Rectal smooth muscle tissue (tissue), 1 donor: ENCODE measurements around the gene SNRPD3.

ENCODE experiments used
- H3K27ac ChIP-seq: one replicate; pipeline ENCODE4 v1.7.0; 2013; ENCODE audit warnings: low read depth, low read length, inconsistent platforms
- H3K27me3 ChIP-seq: one replicate; pipeline ENCODE4 v1.7.0; 2013; ENCODE audit warnings: low read length; ENCODE audit not compliant: control insufficient read depth, insufficient read depth
- H3K36me3 ChIP-seq: one replicate; pipeline ENCODE4 v1.7.0; 2013; ENCODE audit warnings: low read length; ENCODE audit not compliant: control insufficient read depth, insufficient read depth
- H3K4me1 ChIP-seq: one replicate; pipeline ENCODE4 v1.7.0; 2013; ENCODE audit warnings: low read length; ENCODE audit not compliant: control insufficient read depth, insufficient read depth
- H3K4me3 ChIP-seq: one replicate; pipeline ENCODE4 v1.7.0; 2013; ENCODE audit warnings: low read length
- H3K9ac ChIP-seq: one replicate; pipeline ENCODE4 v1.7.0; 2013; ENCODE audit warnings: low read length

The SNRPD3 gene

DNA sequence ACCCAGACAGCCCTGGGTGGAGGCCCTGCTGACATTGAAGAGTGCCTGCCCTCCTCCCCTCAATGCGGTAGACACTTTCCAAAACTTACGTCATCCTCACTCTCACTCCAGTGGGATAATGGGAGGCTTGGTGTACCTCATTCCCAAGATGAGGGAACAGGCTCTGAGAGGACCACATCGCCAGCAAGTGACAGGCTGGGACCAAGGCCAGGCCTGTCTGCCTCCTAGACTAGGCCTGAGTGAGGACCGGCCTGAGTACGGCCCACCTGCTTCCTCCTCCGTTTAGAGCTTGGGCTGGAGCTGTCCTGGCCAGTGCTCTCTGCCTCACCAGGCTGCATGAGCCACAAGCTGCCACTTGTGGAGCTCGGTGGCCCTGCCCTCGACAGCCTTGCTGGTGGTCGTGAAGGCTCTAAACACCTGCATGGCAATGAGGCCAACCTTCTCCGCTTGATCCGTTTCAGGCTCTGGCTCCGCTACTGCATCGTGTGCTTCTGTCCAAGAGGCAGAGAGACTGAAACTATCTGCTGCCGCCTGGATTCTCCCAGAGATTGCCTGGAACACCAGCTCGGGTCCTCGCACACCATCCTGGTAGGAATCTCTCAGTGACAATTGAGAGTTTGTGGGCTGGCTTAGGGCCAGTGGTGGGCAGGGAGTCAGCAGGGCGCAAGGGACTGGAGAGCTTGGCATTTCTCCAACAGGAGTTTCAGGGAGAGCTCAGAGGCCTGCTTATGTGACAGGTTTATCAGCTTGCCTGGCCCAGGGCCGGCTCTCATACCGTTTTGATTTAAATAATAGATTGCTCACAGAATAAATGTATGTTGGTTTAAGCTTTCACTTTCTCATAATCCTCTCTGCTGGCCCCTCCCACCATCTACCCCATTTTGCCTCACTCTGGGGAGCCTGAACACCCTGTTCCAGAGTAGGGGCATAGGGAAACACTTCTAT is 27.7 kb downstream of the SNRPD3 start:
- H3K9ac ChIP-seq, result no peak overlapping the region
- H3K4me3 ChIP-seq, result peak overlapping the region; percentile 30
- H3K27me3 ChIP-seq, result no peaks in the 10 kb centered on the region
- peaks cover 9% of the 10 kb centered on the region for H3K4me1 ChIP-seq
- H3K36me3 ChIP-seq, result peaks cover 7% of the 10 kb centered on the region
- peak overlapping the region; percentile 70 for H3K27ac ChIP-seq

DNA sequence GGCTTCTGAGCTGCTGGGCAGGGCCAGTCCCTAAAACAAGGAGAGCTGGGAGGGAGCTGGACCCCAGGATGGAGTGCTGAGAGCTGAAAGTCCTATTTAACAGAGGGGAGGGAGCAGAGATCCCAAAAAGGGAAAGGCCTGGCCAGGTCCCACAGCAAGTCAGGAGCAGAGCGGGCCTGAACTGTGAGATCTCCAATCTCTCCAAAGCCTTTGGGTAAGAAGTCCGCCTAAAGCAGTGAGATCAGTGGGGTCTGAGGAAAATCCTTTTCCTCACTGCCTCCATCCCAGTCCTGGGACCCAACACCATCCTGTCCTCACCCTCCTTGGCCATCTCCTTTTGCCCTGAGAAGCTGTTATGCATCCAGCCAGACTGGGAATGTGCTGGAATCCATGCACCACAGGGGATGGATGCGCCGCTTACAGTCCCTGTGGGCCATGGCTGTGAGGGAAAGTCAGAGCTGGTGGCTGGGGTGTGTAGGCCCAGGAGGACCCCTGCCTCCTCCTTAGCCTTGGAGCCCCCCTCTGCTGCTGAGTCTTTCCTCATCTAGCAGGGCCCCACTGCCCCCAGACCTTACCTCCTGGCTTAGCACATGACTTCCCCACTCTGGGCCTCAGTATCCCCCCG is 28.5 kb downstream of the SNRPD3 start:
- H3K27ac ChIP-seq, result peak overlapping the region; percentile 70
- no peak overlapping the region for H3K4me3 ChIP-seq
- peaks cover 9% of the 10 kb centered on the region for H3K4me1 ChIP-seq
- peaks cover 10% of the 10 kb centered on the region for H3K36me3 ChIP-seq
- no peak overlapping the region for H3K9ac ChIP-seq
- no peaks in the 10 kb centered on the region for H3K27me3 ChIP-seq

DNA sequence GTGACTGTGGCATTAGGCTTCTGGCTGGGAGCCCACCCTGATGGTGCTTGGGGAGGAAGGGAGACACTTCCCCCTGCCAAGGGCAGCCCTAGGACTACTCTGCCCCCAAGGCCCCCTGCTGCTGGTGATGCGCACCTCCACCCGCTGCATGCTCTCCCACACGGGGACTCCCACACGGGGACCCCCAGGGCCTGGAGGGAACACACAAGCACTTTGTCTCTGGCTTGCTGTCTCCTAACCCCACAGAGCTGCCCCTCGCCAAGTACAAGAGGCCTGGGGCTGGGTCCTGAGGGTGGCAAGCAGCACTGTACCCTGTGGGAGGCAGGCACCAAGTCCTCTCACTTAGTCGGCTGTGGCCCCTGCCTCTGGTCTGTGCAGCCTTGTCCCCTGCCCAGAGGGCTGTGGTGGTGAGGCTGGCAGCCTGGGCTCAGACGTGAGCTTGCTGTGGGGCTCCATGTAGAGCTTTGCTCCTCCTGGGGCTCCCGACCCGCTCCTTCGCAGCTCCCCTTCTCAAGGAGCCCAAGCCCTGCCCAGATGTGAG is 29.1 kb downstream of the SNRPD3 start:
- no peak overlapping the region for H3K4me3 ChIP-seq
- peak overlapping the region; percentile 70 for H3K27ac ChIP-seq
- no peaks in the 10 kb centered on the region for H3K27me3 ChIP-seq
- H3K4me1 ChIP-seq, result peaks cover 9% of the 10 kb centered on the region
- no peak overlapping the region for H3K9ac ChIP-seq
- H3K36me3 ChIP-seq, result peaks cover 10% of the 10 kb centered on the region

DNA sequence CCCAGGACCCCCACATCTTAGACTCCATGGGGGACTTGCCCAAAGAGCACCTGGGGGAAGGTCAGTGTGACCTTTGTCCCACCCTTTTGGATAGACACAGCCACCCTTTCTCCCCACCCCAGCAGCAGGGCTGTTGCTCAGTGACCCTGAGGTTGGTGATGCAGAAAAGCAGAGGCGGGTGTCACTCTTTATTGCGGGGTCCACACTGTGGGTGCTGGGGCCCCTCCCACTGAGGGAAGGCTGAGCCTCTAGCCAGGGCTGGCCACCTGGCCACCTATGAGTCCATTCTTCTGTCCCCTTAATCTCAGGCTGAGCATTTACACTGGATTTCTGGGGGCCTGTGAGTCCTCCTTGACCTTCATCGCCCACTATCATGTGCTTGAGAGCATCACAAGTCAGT is 29.7 kb downstream of the SNRPD3 start:
- Histone ChIP-seq H3K36me3 (peaks cover 10% of the 10 kb centered on the region), H3K4me1 (peaks cover 9% of the 10 kb centered on the region), H3K27me3 (no peaks in the 10 kb centered on the region), H3K27ac (no peak overlapping the region), H3K9ac (no peak overlapping the region), H3K4me3 (no peak overlapping the region)

DNA sequence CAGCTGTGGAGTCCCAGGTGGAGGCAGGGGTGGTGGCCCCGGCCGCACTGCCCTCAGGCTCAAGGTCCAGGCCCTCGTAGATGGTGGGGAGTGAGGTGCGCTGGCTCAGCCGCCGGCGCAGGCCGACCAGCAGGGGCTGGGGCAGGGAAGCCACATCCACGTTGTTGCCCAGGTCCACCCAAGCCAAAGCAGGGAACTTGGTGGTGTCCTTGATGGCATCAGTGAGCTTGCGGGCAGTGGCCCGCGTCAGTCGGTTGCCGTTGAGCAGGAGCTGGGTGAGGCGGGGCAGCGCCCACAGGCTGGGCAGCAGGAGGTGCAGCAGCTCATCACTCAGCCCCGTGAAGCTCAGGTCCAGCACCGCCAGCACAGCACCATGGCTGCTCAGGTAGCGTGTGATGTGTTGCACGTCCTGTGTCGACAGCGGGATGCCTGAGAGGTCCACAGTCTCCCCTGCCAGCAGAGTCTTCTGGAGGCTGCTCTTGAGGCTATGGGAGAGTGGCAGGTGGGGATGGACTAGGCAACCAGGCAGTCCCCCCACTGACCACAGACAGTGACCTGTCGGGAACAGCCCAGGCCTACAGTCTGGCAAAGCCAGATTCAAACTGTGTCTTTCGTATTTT is 30.2 kb downstream of the SNRPD3 start:
- H3K36me3 ChIP-seq, result peaks cover 10% of the 10 kb centered on the region
- H3K27me3 ChIP-seq, result no peaks in the 10 kb centered on the region
- no peak overlapping the region for H3K4me3 ChIP-seq
- no peak overlapping the region for H3K27ac ChIP-seq
- peaks cover 9% of the 10 kb centered on the region for H3K4me1 ChIP-seq
- no peak overlapping the region for H3K9ac ChIP-seq

DNA sequence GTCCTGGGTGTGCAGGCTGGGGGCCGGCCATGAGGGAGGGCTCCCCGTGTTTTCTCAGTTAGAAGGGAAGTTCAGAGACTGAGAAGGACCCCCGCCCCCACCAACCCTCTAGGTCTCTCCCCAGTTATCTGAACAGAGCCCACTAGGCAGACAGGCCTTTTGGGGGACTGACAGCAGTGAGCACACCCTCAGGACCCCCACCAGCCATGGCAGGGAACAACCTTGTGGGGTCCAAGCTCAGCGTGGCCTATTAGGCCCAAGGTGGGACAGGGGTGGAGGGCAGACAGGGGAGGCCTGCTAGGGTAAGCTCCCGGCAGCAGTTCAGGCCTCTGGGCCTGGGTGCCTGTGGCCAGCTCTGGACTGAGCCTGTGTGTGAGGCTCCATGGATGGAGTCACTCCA is 31.5 kb downstream of the SNRPD3 start:
- Histone ChIP-seq H3K9ac (no peak overlapping the region), H3K4me1 (peaks cover 9% of the 10 kb centered on the region), H3K4me3 (no peak overlapping the region), H3K27ac (no peak overlapping the region), H3K27me3 (no peaks in the 10 kb centered on the region), H3K36me3 (peaks cover 10% of the 10 kb centered on the region)

DNA sequence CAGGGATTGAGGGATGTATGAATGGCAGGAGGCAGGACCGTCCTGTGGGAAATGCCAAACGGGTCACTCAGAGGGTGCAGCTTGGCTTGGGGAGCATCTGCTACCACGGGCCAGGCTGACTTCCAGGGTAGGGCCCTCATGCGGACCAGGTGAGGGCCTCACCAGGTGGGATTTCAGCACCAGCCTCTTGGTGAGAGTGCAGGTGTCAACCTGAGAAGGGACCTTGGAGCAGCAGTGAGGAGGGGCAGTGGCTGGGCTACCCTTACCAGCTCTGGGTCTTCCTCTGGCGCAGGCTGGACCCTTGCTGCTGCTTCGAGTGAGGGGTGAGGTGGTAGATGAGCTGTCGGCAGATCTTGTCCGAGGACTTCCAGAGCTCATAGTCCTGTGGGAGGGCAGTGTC is 32.1 kb downstream of the SNRPD3 start:
- Histone ChIP-seq H3K27me3 (no peaks in the 10 kb centered on the region), H3K36me3 (peaks cover 10% of the 10 kb centered on the region), H3K9ac (no peak overlapping the region), H3K4me1 (peaks cover 8% of the 10 kb centered on the region), H3K27ac (no peak overlapping the region), H3K4me3 (no peak overlapping the region)

DNA sequence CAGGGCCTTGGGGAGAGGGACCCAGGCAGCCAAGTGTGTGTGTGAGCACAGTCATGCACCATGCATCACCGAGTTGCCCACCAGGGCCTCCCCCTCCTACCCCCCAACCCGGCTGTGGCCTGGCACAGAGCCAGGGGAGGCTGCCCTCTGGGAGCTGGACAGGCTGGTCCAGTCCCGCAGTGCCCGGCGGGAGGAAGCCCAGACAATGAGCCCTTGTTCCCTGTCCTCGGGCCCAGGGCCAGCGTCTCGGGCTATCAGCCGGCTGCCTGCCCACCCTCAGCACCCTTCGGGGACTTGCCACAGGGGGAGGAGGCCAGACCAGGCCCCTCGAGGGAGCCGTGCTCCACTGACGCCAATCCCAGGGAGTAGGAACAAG is 32.6 kb downstream of the SNRPD3 start:
- H3K36me3 ChIP-seq, result peaks cover 10% of the 10 kb centered on the region
- no peak overlapping the region for H3K4me3 ChIP-seq
- no peak overlapping the region for H3K27ac ChIP-seq
- no peak overlapping the region for H3K9ac ChIP-seq
- no peaks in the 10 kb centered on the region for H3K27me3 ChIP-seq
- peaks cover 5% of the 10 kb centered on the region for H3K4me1 ChIP-seq

DNA sequence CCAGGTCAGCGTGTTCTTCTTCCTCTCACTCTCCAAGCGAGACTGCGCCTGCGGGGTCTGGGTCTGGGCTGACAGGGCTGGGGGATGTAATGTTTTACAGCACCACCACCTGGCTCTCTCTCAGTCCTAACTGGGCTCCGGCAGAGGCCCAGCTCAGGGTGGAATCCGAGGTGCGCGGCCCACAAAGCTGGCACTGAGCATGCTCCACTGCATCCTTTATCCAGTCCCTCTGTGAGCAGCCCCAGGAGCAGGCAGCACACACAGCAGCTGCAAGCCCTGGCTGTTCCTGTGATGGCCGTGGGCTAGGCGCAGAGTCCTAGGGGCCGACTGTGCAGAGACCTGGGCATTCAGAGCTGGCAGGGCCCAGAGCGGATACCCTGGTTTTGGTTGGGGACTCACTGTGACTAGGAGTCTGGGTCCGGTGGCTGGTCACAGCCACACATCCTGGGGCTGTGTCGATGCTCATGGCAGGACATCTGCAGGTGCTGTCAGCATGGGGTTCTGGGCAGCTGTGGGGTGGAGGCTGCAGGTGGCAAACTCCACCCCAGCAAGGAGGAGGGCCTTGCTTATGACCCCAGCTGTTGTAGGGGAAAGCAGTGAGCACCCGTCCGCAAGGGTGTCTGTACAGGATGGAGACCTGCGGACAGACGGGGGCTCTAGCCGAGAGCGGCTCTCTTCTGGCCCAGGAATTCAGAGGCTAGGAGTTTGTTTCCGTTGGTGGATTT is 33.1 kb downstream of the SNRPD3 start:
- Histone ChIP-seq H3K27me3 (no peaks in the 10 kb centered on the region), H3K9ac (no peak overlapping the region), H3K27ac (no peak overlapping the region), H3K36me3 (peaks cover 10% of the 10 kb centered on the region), H3K4me3 (no peak overlapping the region), H3K4me1 (peaks cover 5% of the 10 kb centered on the region)

DNA sequence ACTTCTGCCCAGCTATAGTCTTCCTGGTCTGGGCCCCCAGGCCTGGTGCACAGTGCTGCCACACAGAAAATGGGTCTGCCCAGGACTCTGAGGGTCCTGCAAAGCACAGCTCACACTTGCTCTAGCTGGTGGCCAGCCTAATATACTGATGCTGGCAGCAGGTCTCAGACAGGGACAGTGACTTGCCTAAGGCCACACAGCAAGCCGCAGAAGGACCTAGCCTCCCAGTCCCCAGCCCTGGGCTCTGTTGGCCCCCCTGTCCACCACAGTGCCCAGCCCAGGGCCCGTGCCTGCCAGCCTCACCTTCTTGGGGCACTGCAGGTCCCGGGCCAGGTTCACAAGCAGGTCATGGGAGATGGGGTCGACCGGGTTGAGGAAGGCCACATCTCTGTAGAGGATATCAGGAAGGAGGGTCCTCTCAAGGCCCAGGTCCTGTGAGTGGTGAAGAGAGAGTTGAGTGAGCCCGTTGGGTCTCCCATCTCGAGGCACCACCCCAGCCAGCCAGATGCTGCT is 33.8 kb downstream of the SNRPD3 start:
- Histone ChIP-seq H3K9ac (no peak overlapping the region), H3K27ac (no peak overlapping the region), H3K27me3 (no peaks in the 10 kb centered on the region), H3K36me3 (peaks cover 10% of the 10 kb centered on the region), H3K4me1 (peaks cover 5% of the 10 kb centered on the region), H3K4me3 (no peak overlapping the region)

DNA sequence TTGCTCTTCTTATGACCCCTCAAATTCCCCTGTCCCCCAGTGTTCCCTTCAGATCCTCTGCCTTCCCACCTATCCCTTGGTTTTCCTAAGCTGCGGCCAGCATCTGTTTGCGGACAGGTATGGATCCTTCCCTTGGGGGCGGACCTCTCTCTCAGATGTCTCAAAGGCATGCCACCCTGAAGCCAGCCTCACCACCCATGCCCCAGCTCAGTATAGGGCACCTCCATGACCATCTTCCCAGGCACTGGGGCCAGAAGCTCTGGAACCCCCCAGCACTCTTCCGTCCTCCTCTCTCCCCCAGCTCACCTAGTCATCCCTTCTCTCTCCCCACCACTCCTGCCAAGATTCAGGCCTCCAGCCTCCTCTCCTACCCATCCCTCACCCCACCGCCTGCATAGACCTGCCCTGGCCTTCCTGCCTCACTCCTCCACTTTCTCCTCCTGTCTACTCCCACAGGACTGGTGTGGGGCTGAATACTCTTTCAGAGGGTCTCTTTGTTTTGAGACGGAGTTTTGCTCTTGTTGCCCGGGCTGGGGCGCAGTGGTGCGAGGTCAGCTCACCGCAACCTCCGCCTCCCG is 34.9 kb downstream of the SNRPD3 start:
- Histone ChIP-seq H3K4me3 (no peak overlapping the region), H3K36me3 (peaks cover 10% of the 10 kb centered on the region), H3K27ac (no peak overlapping the region), H3K9ac (no peak overlapping the region), H3K4me1 (peaks cover 5% of the 10 kb centered on the region), H3K27me3 (no peaks in the 10 kb centered on the region)
